Breast epithelium (tissue), 4 donors: Measurements from ENCODE around the gene NUDT7. TPM values are rescaled to one million over a fixed set of nuclear protein-coding genes. Genes with fewer than 3 reads are reported as not detected.

Experiments
- DNase-seq, 2 donors: peaks; one replicate each; pipeline ENCODE4 v3.0.0-alpha.2; 2019; ENCODE audit warnings: low spot score in 2 of 2
- H3K27ac ChIP-seq, 2 donors: fragments of 200-600 bp; sonication (generic) in 1 of 2; one replicate each; pipeline ENCODE4 v1.5.1; 2016 to 2019; ENCODE audit warnings: mild to moderate bottlenecking in 1 of 2
- H3K27me3 ChIP-seq, 2 donors: fragments of 200-600 bp; sonication (generic) in 1 of 2; one replicate each; pipeline versions ENCODE4 v1.5.1 to v1.6.0; 2017 to 2019; ENCODE audit warnings: control low read depth in 1 of 2, mild to moderate bottlenecking in 1 of 2
- H3K36me3 ChIP-seq: fragments of 200-600 bp; one replicate; pipeline ENCODE4 v1.5.1; 2019
- H3K4me1 ChIP-seq, 2 donors: fragments of 200-600 bp; sonication (generic); one replicate each; pipeline ENCODE4 v1.5.1; 2016 to 2019; ENCODE audit warnings: control low read depth in 1 of 2
- H3K4me3 ChIP-seq, 3 donors: fragments of 200-600 bp; sonication (generic); 1 replicate in 2 of 3; 2 replicates in 1 of 3; pipeline ENCODE4 v1.5.1; 2016 to 2019; ENCODE audit warnings: mild to moderate bottlenecking in 3 of 3, moderate library complexity in 2 of 3
- H3K9me3 ChIP-seq, 2 donors: fragments of 200-600 bp; sonication (generic) in 1 of 2; one replicate each; pipeline ENCODE4 v1.5.1; 2016 to 2019; ENCODE audit warnings: control low read depth in 1 of 2
- POLR2A ChIP-seq: fragments of 450-650 bp; IDR thresholded peaks from one replicate; pipeline ENCODE4 v1.6.1; 2016; ENCODE audit warnings: antibody characterized with exemption, mild to moderate bottlenecking, moderate library complexity
- POLR2AphosphoS5 ChIP-seq, 3 donors: sonication (generic); formaldehyde crosslinking; IDR thresholded peaks; one replicate each; pipeline ENCODE4 v1.6.1; 2017; ENCODE audit warnings: antibody characterized with exemption in 3 of 3
- intact Hi-C: fragments of 100-400 bp; cut with DNase I; formaldehyde crosslinking; loops from one replicate; pipeline ENCODE4 v1.15.1; 2023; ENCODE audit warnings: low total_unique reads
- total RNA-seq, 3 donors: library from RNA; depleted of rRNA; stranded (reverse); fragments of >200 nt; gene quantifications; one replicate each; pipeline ENCODE4 v1.1.0, GENCODE V29; 2016
- TF ChIP-seq, protein P1 (sequence below), 3 donors: fragments of 450-650 bp; IDR thresholded peaks; one replicate each; pipeline ENCODE4 v1.5.1; 2016 to 2017; ENCODE audit warnings: antibody characterized with exemption in 3 of 3, mild to moderate bottlenecking in 3 of 3, moderate library complexity in 3 of 3

The NUDT7 gene
- total RNA-seq, 3 donors from 2014 or later = 4.9 to 12.3 (median 11.1) TPM

DNA sequence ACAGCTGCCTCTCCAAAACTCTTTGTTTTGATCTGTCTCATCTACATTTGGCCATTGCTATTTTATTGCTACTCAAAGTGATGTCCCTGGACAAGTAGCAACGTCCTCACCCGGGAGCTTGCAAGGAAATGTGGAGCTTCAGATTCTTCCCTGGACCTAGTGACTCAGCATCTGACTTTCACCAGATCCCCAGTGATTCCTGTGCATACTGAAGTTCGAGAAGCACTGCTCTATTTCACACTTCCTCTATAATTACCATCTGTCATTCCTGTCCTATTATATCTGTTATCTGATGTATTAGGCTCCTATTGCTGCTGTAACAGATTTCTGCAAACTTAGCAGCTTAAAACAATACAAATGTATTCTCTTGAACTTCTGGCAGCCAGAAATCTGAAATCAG is 37.5 kb downstream of the NUDT7 start:
- Histone ChIP-seq H3K4me1 (no peaks in the 10 kb centered on the region), H3K4me3 (no peak overlapping the region), H3K36me3 (no peaks in the 10 kb centered on the region), H3K27ac (no peak overlapping the region), H3K27me3 (no peaks in the 10 kb centered on the region), H3K9me3 (no peaks in the 10 kb centered on the region)
- intact Hi-C loops = no loop called here
- no peak for DNase-seq
- TF ChIP-seq, protein P1, sequence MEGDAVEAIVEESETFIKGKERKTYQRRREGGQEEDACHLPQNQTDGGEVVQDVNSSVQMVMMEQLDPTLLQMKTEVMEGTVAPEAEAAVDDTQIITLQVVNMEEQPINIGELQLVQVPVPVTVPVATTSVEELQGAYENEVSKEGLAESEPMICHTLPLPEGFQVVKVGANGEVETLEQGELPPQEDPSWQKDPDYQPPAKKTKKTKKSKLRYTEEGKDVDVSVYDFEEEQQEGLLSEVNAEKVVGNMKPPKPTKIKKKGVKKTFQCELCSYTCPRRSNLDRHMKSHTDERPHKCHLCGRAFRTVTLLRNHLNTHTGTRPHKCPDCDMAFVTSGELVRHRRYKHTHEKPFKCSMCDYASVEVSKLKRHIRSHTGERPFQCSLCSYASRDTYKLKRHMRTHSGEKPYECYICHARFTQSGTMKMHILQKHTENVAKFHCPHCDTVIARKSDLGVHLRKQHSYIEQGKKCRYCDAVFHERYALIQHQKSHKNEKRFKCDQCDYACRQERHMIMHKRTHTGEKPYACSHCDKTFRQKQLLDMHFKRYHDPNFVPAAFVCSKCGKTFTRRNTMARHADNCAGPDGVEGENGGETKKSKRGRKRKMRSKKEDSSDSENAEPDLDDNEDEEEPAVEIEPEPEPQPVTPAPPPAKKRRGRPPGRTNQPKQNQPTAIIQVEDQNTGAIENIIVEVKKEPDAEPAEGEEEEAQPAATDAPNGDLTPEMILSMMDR (IDR thresholded peaks at IDR 0.05) = no peak
- TF ChIP-seq POLR2AphosphoS5 (IDR thresholded peaks at IDR 0.05) = no peak
- no peak for TF ChIP-seq POLR2A

DNA sequence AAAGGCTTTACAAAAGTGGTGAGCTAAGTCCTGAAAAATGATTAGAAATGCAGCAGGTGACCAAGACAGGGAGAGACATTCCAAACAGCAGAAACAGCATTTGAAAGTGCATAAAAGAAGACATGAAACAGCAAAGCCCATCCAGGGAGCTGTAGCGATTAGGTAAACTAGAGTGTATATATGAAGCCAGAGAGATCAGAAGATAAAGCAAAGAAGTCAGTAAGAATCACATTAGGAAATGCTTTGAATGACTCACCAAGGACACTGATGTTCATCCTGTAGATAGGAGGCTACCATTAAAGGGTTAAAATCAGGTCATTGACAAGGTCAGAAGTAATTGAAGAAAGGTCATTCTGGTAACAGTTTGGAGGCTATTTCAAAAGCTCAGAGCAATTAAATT is 38.5 kb downstream of the NUDT7 start:
- no peaks in the 10 kb centered on the region for H3K27me3 ChIP-seq
- no peaks in the 10 kb centered on the region for H3K9me3 ChIP-seq
- DNase-seq = no peak
- no peak overlapping the region for H3K4me3 ChIP-seq
- H3K4me1 ChIP-seq = no peaks in the 10 kb centered on the region
- H3K27ac ChIP-seq = no peak overlapping the region
- TF ChIP-seq, protein P1 (IDR thresholded peaks at IDR 0.05) = no peak
- no peak for TF ChIP-seq POLR2A
- no peak for TF ChIP-seq POLR2AphosphoS5 (IDR thresholded peaks at IDR 0.05)
- H3K36me3 ChIP-seq = no peaks in the 10 kb centered on the region
- intact Hi-C loops = no loop called here

DNA sequence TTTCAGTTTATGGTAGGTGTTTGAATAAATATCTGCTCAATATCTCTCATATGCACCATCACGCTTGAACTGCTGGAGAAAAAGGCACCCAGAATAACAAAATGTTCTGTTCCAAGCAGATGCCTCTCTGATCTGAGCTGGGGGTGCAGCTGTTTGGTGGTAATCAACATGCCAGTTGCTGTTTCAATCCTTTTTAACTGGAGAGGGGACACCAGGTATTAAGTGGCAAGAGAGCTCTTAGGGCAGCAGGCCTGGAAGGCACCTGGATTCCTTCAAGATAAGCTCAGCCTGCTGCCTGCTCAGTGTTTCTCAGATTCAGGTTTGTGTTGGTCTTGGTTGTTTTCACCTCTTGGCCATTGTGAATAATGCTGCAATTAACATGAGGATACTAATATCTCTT is 38.9 kb downstream of the NUDT7 start:
- DNase-seq = no peak
- intact Hi-C loops = no loop called here
- H3K4me3 ChIP-seq = no peak overlapping the region
- H3K27me3 ChIP-seq = no peaks in the 10 kb centered on the region
- H3K36me3 ChIP-seq = no peaks in the 10 kb centered on the region
- TF ChIP-seq, protein P1 (IDR thresholded peaks at IDR 0.05) = no peak
- no peaks in the 10 kb centered on the region for H3K4me1 ChIP-seq
- H3K27ac ChIP-seq = no peak overlapping the region
- no peaks in the 10 kb centered on the region for H3K9me3 ChIP-seq

DNA sequence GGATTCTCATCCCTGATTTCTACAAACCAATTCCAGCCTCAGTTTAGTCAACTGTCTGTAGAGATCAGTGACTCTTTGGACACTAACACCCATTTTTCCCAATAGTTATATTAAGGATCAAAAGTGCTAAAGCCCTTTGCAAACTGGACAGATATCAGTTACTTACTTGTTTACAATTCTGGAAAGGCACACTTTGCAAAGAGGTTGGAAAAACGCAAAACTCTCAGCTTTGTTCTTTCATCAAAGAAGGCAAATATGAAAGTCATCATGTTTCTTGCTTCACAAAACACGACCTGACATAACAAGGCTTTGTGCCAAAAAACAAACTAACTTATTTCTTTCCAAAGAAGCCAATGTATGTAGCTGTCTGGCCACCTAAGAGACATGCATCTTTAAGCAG is 39.9 kb downstream of the NUDT7 start:
- no peaks in the 10 kb centered on the region for H3K27me3 ChIP-seq
- H3K9me3 ChIP-seq = no peaks in the 10 kb centered on the region
- no peak overlapping the region for H3K4me3 ChIP-seq
- H3K36me3 ChIP-seq = no peaks in the 10 kb centered on the region
- TF ChIP-seq, protein P1 (IDR thresholded peaks at IDR 0.05) = no peak
- no peak for TF ChIP-seq POLR2AphosphoS5 (IDR thresholded peaks at IDR 0.05)
- TF ChIP-seq POLR2A = no peak
- H3K4me1 ChIP-seq = no peaks in the 10 kb centered on the region
- intact Hi-C loops = no loop called here
- DNase-seq = no peak
- H3K27ac ChIP-seq = no peak overlapping the region

DNA sequence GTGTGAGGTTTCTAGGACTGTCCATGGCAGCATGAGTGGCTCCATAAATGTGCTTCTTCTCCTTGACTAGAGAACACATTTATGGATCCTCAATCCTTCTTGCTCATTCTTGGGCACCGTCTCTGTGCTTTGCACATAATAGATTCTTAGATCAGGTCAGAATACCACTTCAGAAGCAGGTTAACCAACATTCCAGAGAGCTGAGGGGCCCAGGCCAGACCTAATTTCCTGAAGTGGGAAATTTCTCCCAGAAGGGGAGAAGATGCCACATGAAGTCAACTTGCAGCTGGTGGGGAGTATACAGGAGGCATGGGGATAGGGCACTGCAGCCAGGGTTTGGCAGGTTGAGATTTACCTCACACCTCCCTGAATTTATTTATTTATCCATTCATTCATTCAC is 41.7 kb downstream of the NUDT7 start:
- Histone ChIP-seq H3K36me3 (no peaks in the 10 kb centered on the region), H3K27me3 (no peaks in the 10 kb centered on the region), H3K27ac (peak overlapping the region; percentile 50 to 58), H3K4me3 (no peak overlapping the region), H3K4me1 (no peaks in the 10 kb centered on the region), H3K9me3 (no peaks in the 10 kb centered on the region)
- no peak for DNase-seq
- intact Hi-C loops = no loop called here
- TF ChIP-seq POLR2A (no peak), POLR2AphosphoS5 (IDR thresholded peaks at IDR 0.05) (no peak)
- TF ChIP-seq, protein P1 (IDR thresholded peaks at IDR 0.05) = no peak
